ENCODE measurements around the gene KAZALD1.

GRCh38 chr10:101087965-101088364 lies 26.2 kb downstream of the KAZALD1 start:
- no peak for TF ChIP-seq EZH2 (IDR thresholded peaks at IDR 0.05)
- TF ChIP-seq MAX (IDR thresholded peaks at IDR 0.05), result no peak
- no peak for TF ChIP-seq POLR2A (IDR thresholded peaks at IDR 0.05; ENCODE audit: borderline replicate concordance, extremely low read depth, insufficient read depth, insufficient read length)
- TF ChIP-seq FOSL1 (IDR thresholded peaks at IDR 0.05; ENCODE audit: low read depth), result no peak
- TF ChIP-seq CTCF (IDR thresholded peaks at IDR 0.05 in 2 of 3, conservative IDR thresholded peaks at IDR 0.05 in 1 of 3; ENCODE audit: borderline replicate concordance in 1 of 3, insufficient read depth in 1 of 3, low read depth in 2 of 3, low read length in 2 of 3), result no peak
- TF ChIP-seq EGR1 (IDR thresholded peaks at IDR 0.05; ENCODE audit: low read depth), result no peak

All from HCT116 (cell line).